GM12873 (cell line): ENCODE results near the gene PGM2L1.
A peak's percentile ranks its signal among the peaks of the same experiment; 100 is the strongest.

Experiments used
- TF ChIP-seq, protein P1 (sequence below): IDR thresholded peaks from 2 replicates; pipeline ENCODE4 v1.5.1; 2012; ENCODE audit warnings: low read depth, mild to moderate bottlenecking, moderate library complexity, low read length, control low read depth; ENCODE audit not compliant: insufficient read depth; ENCODE audit errors: missing control alignments

PGM2L1 gene

GRCh38 chr11:74311352-74311926, 86.8 kb downstream of the PGM2L1 start, which contains the start of gene P4HA3:
TSS of gene P4HA3 (minus strand) at chr11:74311640. CDS start at chr11:74311611, 29 bp downstream.
- TF ChIP-seq, protein P1, sequence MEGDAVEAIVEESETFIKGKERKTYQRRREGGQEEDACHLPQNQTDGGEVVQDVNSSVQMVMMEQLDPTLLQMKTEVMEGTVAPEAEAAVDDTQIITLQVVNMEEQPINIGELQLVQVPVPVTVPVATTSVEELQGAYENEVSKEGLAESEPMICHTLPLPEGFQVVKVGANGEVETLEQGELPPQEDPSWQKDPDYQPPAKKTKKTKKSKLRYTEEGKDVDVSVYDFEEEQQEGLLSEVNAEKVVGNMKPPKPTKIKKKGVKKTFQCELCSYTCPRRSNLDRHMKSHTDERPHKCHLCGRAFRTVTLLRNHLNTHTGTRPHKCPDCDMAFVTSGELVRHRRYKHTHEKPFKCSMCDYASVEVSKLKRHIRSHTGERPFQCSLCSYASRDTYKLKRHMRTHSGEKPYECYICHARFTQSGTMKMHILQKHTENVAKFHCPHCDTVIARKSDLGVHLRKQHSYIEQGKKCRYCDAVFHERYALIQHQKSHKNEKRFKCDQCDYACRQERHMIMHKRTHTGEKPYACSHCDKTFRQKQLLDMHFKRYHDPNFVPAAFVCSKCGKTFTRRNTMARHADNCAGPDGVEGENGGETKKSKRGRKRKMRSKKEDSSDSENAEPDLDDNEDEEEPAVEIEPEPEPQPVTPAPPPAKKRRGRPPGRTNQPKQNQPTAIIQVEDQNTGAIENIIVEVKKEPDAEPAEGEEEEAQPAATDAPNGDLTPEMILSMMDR: peak; percentile 1

- TF ChIP-seq, protein P1: no peak
Measured at GRCh38 chr11:74310857-74311256, 87.4 kb downstream of the PGM2L1 start.

DNA sequence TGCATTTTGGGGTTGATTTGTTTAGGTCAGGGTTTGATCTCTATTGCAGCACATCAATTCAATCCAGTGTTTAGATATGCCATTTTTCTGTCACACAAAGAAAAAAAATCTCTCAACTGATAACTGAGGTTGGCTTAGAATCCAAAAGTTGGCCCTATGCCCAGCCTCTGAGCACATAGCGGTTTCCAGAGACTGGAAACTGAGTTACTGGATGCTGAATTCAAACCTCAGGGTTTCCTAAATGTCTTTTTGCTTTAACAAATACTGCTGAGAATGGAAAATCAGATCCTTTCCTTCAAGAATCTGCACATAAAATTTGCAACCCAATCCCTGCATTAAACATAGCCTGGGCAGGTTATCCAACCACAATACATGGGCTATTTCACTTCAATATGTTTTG, 90.8 kb downstream of the PGM2L1 start:
- TF ChIP-seq, protein P1: no peak

DNA sequence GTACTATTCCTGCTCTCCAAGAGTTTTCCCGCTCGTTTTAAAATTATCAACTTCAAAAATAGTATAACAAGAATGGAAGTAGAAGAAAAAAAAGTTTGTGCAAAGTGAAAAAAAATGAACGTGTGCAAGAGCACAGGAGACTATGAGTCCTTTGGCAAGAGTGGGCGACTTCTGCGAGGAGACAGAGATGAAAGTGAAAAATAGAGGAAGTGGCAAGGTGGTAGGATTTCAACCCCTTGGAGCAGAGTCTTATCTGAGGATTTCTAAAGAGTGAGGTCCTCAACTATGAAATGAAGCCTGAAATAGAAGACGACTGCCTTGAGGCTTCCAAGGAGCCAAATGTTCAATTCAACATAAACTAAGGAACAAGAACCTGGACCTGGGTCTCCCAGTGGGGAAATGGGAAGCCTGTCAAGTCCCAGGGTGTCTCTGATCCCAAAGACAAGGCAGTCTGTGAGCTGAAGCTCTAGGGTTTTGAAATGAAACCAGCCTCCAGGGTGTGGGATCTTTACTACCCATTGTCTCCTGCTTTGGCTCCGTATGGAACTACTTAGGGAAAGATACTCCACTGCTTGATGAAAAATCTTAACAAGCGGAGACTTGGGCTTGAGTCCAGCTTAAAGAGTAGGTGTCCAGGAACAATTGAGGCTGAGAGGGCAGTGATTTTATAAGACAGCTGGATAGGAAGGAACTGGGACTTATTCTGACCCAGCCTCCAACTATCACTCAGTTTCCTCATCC, 91.6 kb downstream of the PGM2L1 start:
- TF ChIP-seq, protein P1: no peak

DNA sequence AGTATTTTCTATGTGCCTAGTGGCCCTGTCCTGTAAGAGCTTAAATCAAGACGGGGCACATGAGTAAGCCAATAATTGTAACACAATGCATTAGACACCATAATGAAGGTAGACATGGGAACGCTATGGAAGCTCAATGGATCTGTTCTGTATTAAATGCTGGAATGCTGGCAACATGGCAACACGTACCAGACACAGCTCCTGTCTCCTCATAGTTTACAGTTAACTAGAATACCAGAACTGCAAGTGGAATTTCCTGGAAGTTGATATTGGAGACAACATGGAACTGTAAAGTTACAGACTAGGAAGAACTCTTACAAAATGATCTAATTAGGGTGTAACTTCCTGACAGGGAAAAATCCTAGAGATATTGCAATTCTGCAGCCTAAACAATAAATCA, 99.2 kb downstream of the PGM2L1 start:
- TF ChIP-seq, protein P1: no peak

- TF ChIP-seq, protein P1: no peak
Measured at GRCh38 chr11:74297484-74297883, 100.7 kb downstream of the PGM2L1 start.

DNA sequence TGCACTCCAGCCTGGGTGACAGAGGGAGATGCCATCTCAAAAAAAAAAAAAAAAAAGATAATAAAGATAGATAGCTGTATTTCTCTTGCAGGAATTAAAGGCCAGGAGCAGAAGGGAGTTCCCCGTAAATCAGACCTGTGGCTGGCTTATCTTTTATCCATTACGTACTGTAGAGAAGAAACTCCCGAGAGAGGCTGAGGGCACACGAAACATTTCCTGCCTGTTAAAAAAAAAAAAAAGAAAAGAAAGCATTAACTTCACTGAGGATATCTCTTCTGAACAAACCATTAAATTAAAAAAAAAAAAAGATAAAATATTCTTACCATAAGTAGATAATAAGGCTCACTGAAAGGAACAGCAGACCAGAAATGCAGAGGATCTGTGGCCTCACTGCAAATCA, 109.3 kb downstream of the PGM2L1 start:
- TF ChIP-seq, protein P1: no peak
